Neuronal stem cell (in vitro differentiated cells): Measurements from ENCODE around the gene RIPK3.
"Not testable (repeated sequence)": the region's sequence is repeated elsewhere in the genome, so short reads cannot be mapped to it uniquely, and the experiment has no call there.

Experiments
- DNase-seq: peaks from one replicate; pipeline ENCODE4 v3.0.0-alpha.2; 2013; ENCODE audit warnings: low spot score
- H2AFZ ChIP-seq: one replicate; pipeline ENCODE4 v1.6.1; 2013; ENCODE audit warnings: mild to moderate bottlenecking, low read length, inconsistent platforms
- H2AK5ac ChIP-seq: 2 replicates; pipeline ENCODE4 v1.6.1; 2013; ENCODE audit warnings: low read depth, mild to moderate bottlenecking, inconsistent platforms, low read length, moderate library complexity, mixed read lengths
- H2BK120ac ChIP-seq: 2 replicates; pipeline ENCODE4 v1.6.1; 2013; ENCODE audit warnings: low read depth, mild to moderate bottlenecking, inconsistent platforms, low read length, moderate library complexity, mixed read lengths
- H2BK12ac ChIP-seq: one replicate; pipeline ENCODE4 v1.6.1; 2013; ENCODE audit warnings: low read length, inconsistent platforms
- H2BK15ac ChIP-seq: 2 replicates; pipeline ENCODE4 v1.6.1; 2013; ENCODE audit warnings: mild to moderate bottlenecking, low read length, inconsistent platforms, mixed read lengths
- H2BK5ac ChIP-seq: one replicate; pipeline ENCODE4 v1.6.1; 2013; ENCODE audit warnings: inconsistent platforms, mild to moderate bottlenecking, low read length, moderate library complexity
- H3K14ac ChIP-seq: one replicate; pipeline ENCODE4 v1.6.1; 2013; ENCODE audit warnings: low read length, inconsistent platforms
- H3K18ac ChIP-seq: 2 replicates; pipeline ENCODE4 v1.6.1; 2013; ENCODE audit warnings: low read length, inconsistent platforms
- H3K23ac ChIP-seq: 2 replicates; pipeline ENCODE4 v1.6.1; 2013; ENCODE audit warnings: low read depth, mild to moderate bottlenecking, mixed read lengths, low read length, inconsistent platforms; ENCODE audit not compliant: poor library complexity
- H3K27ac ChIP-seq: replicated peaks from 3 replicates; pipeline ENCODE4 v1.5.1; 2013; ENCODE audit warnings: low read length, inconsistent platforms
- H3K27me3 ChIP-seq, 3 experiments: 2 replicates each; pipeline ENCODE4 v1.6.1; 2013; ENCODE audit warnings: low read length in 3 of 3, mild to moderate bottlenecking in 2 of 3, inconsistent platforms in 1 of 3, low read depth in 1 of 3, mixed read lengths in 1 of 3, moderate library complexity in 1 of 3; ENCODE audit not compliant: control insufficient read depth in 3 of 3, insufficient read depth in 3 of 3
- H3K36me3 ChIP-seq, 2 donors: replicated peaks in 1 of 2; 2 replicates each; pipeline ENCODE4 v1.6.1; 2013; ENCODE audit warnings: low read length in 2 of 2; ENCODE audit not compliant: control insufficient read depth in 2 of 2, insufficient read depth in 2 of 2
- H3K4ac ChIP-seq: 2 replicates; pipeline ENCODE4 v1.6.1; 2013; ENCODE audit warnings: inconsistent platforms, mild to moderate bottlenecking, low read length, moderate library complexity
- H3K4me1 ChIP-seq, 2 donors: 1 replicate in 1 of 2; 2 replicates in 1 of 2; pipeline ENCODE4 v1.6.1; 2013; ENCODE audit warnings: low read length in 2 of 2, low read depth in 1 of 2; ENCODE audit not compliant: control insufficient read depth in 2 of 2, insufficient read depth in 1 of 2
- H3K4me2 ChIP-seq: one replicate; pipeline ENCODE4 v1.6.1; 2013; ENCODE audit warnings: mild to moderate bottlenecking, low read length, inconsistent platforms; ENCODE audit not compliant: insufficient read depth, poor library complexity, severe bottlenecking
- H3K4me3 ChIP-seq, 2 donors: 2 replicates each; pipeline ENCODE4 v1.5.1; 2013; ENCODE audit warnings: low read length in 2 of 2, mild to moderate bottlenecking in 2 of 2, inconsistent platforms in 1 of 2, moderate library complexity in 1 of 2
- H3K79me1 ChIP-seq: one replicate; pipeline ENCODE4 v1.6.1; 2013; ENCODE audit warnings: low read depth, mild to moderate bottlenecking, inconsistent platforms, low read length, moderate library complexity
- H3K9ac ChIP-seq: one replicate; pipeline ENCODE4 v1.6.1; 2013; ENCODE audit warnings: mild to moderate bottlenecking, low read depth, low read length, inconsistent platforms; ENCODE audit not compliant: poor library complexity
- H3K9me3 ChIP-seq, 2 donors: replicated peaks in 1 of 2; 2 replicates each; pipeline versions ENCODE3 to v1.6.1; 2013; ENCODE audit warnings: low read length in 2 of 2, mild to moderate bottlenecking in 2 of 2, inconsistent platforms in 1 of 2, low read depth in 1 of 2, mixed read lengths in 1 of 2, moderate library complexity in 1 of 2; ENCODE audit not compliant: control insufficient read depth in 2 of 2, insufficient read depth in 1 of 2
- H4K8ac ChIP-seq: one replicate; pipeline ENCODE4 v1.6.1; 2013; ENCODE audit warnings: low read depth, mild to moderate bottlenecking, inconsistent platforms, low read length, moderate library complexity
- H4K91ac ChIP-seq: one replicate; pipeline ENCODE4 v1.6.1; 2013; ENCODE audit warnings: low read length, low read depth, mild to moderate bottlenecking, inconsistent platforms; ENCODE audit not compliant: poor library complexity
- WGBS, 2 donors: extraction: QIAGEN DNeasy Blood & Tissue Kit; methylation state at CpG; one replicate each; pipeline ENCODE4 v1.1.7; 2013; ENCODE audit warnings: missing lambda C conversion rate in 2 of 2, mixed read lengths in 1 of 2; ENCODE audit not compliant: insufficient read length in 2 of 2, insufficient replicate concordance in 1 of 2; ENCODE audit errors: extremely low coverage in 2 of 2; 5-methylcytosine and 5-hydroxymethylcytosine counted together

Gene RIPK3

GRCh38 chr14:24387579-24387978 is 47.8 kb upstream of the RIPK3 start:
- not testable (repeated sequence) for H4K91ac ChIP-seq, H2BK12ac ChIP-seq, H2AFZ ChIP-seq, H3K23ac ChIP-seq, H3K27ac ChIP-seq, H3K9ac ChIP-seq, H3K4me3 ChIP-seq, H3K14ac ChIP-seq, H3K4me2 ChIP-seq, H3K79me1 ChIP-seq, H3K4me1 ChIP-seq, H2BK15ac ChIP-seq, H3K18ac ChIP-seq, H2BK120ac ChIP-seq, DNase-seq, H2AK5ac ChIP-seq, H3K36me3 ChIP-seq, H2BK5ac ChIP-seq, H4K8ac ChIP-seq, H3K9me3 ChIP-seq, H3K4ac ChIP-seq
- peaks cover 0 to 33% (median 0%) of the 10 kb centered on the region in 3 experiments for H3K27me3 ChIP-seq
- WGBS, 2 donors = no CpG with 5 or more reads among the region's 5 CpGs

GRCh38 chr14:24387009-24387345 is 47.2 kb upstream of the RIPK3 start:
- no peaks in the 10 kb centered on the region for H3K4me1 ChIP-seq
- no peak overlapping the region for H2BK15ac ChIP-seq
- no peak overlapping the region for H3K4me2 ChIP-seq
- no peak overlapping the region for H3K4me3 ChIP-seq
- H3K4ac ChIP-seq = no peak overlapping the region
- H3K18ac ChIP-seq = no peak overlapping the region
- no peaks in the 10 kb centered on the region for H3K9me3 ChIP-seq
- no peak overlapping the region for H2BK5ac ChIP-seq
- no peak overlapping the region for H3K27ac ChIP-seq
- H3K9ac ChIP-seq = no peak overlapping the region
- no peak overlapping the region for H2AFZ ChIP-seq
- H3K14ac ChIP-seq = no peak overlapping the region
- no peaks in the 10 kb centered on the region for H3K36me3 ChIP-seq
- no peaks in the 10 kb centered on the region for H3K79me1 ChIP-seq
- H4K8ac ChIP-seq = no peak overlapping the region
- no peak overlapping the region for H4K91ac ChIP-seq
- H2BK120ac ChIP-seq = no peak overlapping the region
- DNase-seq = no peak
- no CpG with 5 or more reads among the region's 2 CpGs for WGBS, 2 donors
- no peak overlapping the region for H2AK5ac ChIP-seq
- peaks cover 0 to 37% (median 0%) of the 10 kb centered on the region in 3 experiments for H3K27me3 ChIP-seq
- H2BK12ac ChIP-seq = no peak overlapping the region
- H3K23ac ChIP-seq = no peak overlapping the region

- Histone ChIP-seq H3K36me3 (no peaks in the 10 kb centered on the region), H3K4ac (no peak overlapping the region), H3K79me1 (no peaks in the 10 kb centered on the region), H3K23ac (no peak overlapping the region), H2BK5ac (no peak overlapping the region), H2AK5ac (no peak overlapping the region), H3K14ac (no peak overlapping the region), H3K9ac (no peak overlapping the region), H3K4me2 (no peak overlapping the region), H4K91ac (no peak overlapping the region), H3K18ac (no peak overlapping the region), H2BK120ac (no peak overlapping the region), H3K4me1 (peaks cover under 1 to 4% of the 10 kb centered on the region in 2 donors), H2AFZ (no peak overlapping the region), H4K8ac (no peak overlapping the region), H3K4me3 (no peak overlapping the region), H2BK15ac (no peak overlapping the region), H2BK12ac (no peak overlapping the region), H3K9me3 (no peaks in the 10 kb centered on the region), H3K27me3 (peaks cover 0 to 42% (median 0%) of the 10 kb centered on the region in 3 experiments), H3K27ac (no peak overlapping the region)
- no peak for DNase-seq
- no CpG with 5 or more reads among the region's 4 CpGs for whole genome bisulfite sequencing, 2 donors
Observed at GRCh38 chr14:24385524-24385923, 45.7 kb upstream of the RIPK3 start.

- no peak overlapping the region for H3K27ac ChIP-seq
- H3K4me3 ChIP-seq = no peak overlapping the region
- WGBS, 2 donors = 100% methylated on average over 1 of the region's 4 CpGs; no CpG with 5 or more reads in 1 of the 2 donors
Observed at GRCh38 chr14:24384169-24384568, 44.4 kb upstream of the RIPK3 start.

More at GRCh38 chr14:24384169-24384568, 44.4 kb upstream of the RIPK3 start:
- H3K9me3 ChIP-seq = no peaks in the 10 kb centered on the region
- H4K8ac ChIP-seq = no peak overlapping the region
- no peak overlapping the region for H2AFZ ChIP-seq
- H2BK120ac ChIP-seq = no peak overlapping the region
- H3K18ac ChIP-seq = no peak overlapping the region
- no peaks in the 10 kb centered on the region for H3K36me3 ChIP-seq
- H3K9ac ChIP-seq = no peak overlapping the region
- no peak overlapping the region for H3K4me2 ChIP-seq
- no peak overlapping the region for H2BK5ac ChIP-seq
- no peak overlapping the region for H2AK5ac ChIP-seq
- no peak overlapping the region for H2BK12ac ChIP-seq
- peaks cover 3 to 12% of the 10 kb centered on the region in 2 donors for H3K4me1 ChIP-seq
- H4K91ac ChIP-seq = no peak overlapping the region
- H3K23ac ChIP-seq = no peak overlapping the region
- H3K14ac ChIP-seq = no peak overlapping the region
- no peak for DNase-seq
- no peaks in the 10 kb centered on the region for H3K79me1 ChIP-seq
- no peak overlapping the region for H2BK15ac ChIP-seq
- H3K4ac ChIP-seq = no peak overlapping the region
- peaks cover 0 to 42% (median 0%) of the 10 kb centered on the region in 3 experiments for H3K27me3 ChIP-seq
